GM21381 (cell line): ENCODE measurements around the gene LARP4B.
"Not testable (repeated sequence)": the region's sequence is repeated elsewhere in the genome, so short reads cannot be mapped to it uniquely, and the experiment has no call there.

Experiments used
- ATAC-seq: cut with Tn5 transposase; IDR thresholded peaks from one replicate; pipeline ENCODE4 v1.9.1; 2021; ENCODE audit warnings: mild to moderate bottlenecking, moderate library complexity; ENCODE audit not compliant: unreplicated experiment

Gene LARP4B

GRCh38 chr10:958856-959255 lies 27.4 kb upstream of the LARP4B start:
- ATAC-seq = no peak

GRCh38 chr10:958106-958505 lies 26.6 kb upstream of the LARP4B start:
- ATAC-seq = no peak

GRCh38 chr10:955820-956217 lies 24.3 kb upstream of the LARP4B start:
- no peak for ATAC-seq

DNA sequence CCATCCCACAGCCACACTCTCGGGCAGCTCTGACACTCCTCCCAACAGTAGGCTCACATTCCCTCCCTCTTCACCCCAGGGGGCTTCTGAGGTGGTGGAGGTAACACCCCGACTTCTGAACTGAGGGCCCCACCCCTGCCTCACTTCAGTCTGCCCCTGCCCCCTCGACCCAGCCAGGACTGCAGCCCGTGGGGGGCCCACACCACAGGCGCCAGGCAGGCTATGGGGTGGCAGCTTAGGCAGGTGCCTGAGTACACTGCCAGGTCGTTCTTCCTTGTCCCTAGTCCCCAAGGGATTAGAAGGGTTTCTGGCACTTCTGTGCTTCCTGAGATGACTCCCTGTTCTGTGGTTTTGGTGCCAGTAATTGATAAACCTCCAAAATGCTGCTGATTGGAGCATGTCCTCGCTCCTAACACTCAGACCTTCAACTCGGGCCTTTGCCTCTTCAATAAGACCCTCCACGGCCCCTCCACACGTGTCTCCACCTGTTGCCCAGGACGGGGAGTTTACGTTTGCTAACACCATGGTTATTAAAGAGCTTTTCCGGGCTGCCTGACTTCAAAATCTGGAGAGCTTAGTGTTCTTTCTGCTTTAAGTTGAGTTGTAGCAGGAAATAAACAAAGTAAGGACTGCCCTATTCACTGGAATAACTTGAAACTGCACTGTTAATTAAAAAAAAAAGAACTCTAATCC lies 23.8 kb upstream of the LARP4B start:
- ATAC-seq = no peak

- ATAC-seq = no peak
Observed at GRCh38 chr10:954396-954795, 22.9 kb upstream of the LARP4B start.

DNA sequence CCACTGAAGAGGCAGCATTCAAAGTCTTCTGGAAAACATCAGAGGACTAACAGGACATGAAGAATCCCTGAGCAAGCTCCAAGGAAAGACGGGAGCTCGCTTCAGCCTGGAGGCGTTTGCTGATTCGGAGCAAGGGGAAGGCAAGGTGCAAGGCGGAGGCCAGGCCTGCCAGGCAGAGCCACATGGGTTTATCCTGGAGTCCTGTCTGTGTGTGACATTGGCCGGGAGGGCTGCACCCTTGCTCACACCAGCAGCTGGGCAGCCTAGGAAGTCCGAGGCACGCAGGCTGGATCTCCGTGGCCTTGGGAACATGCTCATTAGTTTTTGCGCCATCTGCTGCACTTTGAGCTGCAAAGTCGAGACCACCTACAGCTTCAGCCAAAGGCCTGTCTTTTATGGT lies 22.3 kb upstream of the LARP4B start:
- no peak for ATAC-seq

DNA sequence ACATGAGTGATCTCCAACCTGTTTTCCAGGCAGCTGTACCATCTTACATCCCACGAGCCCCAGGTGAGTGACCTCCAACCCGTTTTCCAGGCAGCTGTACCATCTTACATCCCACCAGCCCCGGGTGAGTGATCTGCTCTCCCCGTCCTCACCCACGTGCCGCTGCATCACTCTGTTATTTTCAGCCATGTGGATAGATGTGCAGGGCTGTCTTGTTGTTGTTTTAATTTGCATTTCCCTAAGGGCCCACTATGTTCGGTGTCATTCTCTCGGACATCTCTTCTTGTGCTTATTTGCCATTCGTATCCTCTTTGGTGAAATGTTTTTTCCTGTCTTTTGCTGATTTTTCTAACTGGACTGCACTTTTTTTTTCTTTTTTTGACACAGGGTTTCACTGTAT lies 17.9 kb upstream of the LARP4B start:
- no peak for ATAC-seq

DNA sequence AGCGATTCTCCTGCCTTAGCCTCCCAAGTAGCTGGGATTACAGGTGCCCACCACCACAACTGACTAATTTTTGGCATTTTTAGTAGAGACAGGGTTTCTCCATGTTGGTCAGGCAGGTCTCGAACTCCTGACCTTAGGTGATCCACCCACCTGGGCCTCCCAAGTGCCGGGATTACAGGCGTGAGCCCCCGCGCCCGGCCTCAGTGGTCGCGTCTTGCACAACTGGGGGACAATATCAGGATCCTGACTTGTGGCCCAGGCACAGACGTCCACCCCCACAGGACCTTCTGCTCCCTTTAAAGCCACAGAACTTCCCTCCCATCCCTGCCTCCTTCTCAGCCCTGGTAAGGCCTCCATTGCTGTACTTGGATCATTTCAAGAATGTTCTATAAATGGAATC lies 16.8 kb upstream of the LARP4B start:
- ATAC-seq = no peak

DNA sequence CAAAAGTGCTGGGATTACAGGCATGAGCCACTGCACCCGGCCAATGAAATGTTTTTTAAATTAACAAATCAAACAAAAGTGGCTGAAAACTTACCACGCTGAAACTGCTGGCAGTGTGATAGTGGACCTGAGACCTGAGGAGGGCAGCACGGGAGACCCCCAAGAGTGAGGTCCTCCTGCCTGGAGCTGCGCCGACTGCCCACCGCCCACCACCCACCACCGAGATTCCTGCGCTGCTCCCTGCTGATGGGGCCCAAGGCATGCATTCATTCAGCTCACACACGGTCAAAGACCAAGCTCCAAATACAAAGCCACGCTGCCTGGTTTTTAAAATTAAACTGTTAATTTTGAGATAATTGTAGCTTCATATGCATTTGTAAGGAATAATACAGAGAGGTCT lies 16.4 kb upstream of the LARP4B start:
- no peak for ATAC-seq

- ATAC-seq = no peak
Observed at GRCh38 chr10:947051-947450, 15.5 kb upstream of the LARP4B start.

- ATAC-seq = no peak
Observed at GRCh38 chr10:945778-946177, 14.3 kb upstream of the LARP4B start.

DNA sequence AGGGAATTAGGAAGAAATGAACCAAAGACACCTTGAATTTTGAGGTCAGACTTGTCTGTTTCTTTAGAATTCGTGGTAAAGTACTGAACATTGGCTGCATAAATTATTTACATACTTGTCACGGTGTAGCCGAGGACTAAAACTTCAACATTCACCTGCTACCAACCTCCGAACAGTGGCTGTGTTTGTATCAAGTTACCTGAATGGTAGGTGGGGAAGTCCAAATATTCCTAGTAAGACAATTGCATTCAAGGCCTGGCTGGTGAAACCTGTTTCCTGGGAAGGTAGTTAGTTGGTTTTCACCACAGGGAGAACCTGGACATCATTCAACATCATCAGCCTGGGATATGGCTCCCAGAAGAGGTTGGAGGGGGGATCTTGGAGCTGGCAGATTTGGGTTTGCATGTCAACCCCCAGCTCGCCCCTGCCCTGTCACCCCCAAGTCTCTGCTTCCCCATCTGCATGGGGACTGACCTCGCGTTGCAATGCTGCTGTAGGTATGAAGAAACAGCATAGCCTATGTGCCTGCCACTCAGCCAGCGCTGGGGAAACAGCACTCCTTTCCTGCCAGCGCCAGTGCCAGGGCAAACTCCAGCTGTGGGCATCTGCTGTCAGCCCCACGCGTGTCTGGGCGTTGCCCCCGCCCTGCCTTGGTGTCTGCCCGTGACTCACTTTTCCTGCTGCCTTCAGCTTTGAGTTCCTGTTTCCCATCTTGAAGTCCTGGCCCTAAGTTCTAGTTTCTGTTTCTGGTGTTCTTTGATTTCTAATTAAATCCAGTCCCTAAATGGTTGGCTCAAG lies 12.7 kb upstream of the LARP4B start:
- peak; percentile 46 for ATAC-seq

DNA sequence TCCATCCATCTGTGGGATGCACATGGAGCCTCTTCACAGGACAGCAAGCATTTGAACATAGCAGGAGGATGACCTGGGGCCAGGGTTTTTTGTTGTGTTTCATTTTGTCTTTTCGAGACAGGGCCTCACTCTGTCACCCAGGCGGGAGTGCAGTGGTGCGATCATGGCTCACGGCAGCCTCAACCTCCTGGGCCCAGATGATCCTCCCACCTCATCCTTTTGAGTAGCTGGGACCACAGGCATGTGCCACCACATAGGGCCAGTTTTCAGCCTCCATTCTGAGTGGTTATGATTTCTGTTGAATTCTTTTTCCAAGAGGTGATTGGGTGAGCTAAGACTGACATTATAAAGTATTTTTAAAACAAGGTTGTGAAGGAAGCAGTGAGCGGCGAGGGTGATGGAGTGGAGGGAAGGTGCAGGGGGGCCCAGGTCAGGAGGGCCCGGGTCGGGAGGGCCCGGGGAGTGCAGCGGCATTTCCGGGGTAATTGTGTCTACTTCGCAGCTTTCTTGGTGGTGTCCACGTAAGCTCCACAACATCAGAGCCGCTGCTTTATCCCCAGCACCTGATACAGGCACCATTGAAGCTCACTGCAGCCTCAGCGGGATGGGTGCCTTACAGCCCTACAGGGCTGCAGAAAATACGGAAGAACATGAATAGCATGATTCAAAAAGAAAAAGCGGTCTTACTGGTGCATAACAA lies 12.0 kb upstream of the LARP4B start:
- ATAC-seq = peak; percentile 48

DNA sequence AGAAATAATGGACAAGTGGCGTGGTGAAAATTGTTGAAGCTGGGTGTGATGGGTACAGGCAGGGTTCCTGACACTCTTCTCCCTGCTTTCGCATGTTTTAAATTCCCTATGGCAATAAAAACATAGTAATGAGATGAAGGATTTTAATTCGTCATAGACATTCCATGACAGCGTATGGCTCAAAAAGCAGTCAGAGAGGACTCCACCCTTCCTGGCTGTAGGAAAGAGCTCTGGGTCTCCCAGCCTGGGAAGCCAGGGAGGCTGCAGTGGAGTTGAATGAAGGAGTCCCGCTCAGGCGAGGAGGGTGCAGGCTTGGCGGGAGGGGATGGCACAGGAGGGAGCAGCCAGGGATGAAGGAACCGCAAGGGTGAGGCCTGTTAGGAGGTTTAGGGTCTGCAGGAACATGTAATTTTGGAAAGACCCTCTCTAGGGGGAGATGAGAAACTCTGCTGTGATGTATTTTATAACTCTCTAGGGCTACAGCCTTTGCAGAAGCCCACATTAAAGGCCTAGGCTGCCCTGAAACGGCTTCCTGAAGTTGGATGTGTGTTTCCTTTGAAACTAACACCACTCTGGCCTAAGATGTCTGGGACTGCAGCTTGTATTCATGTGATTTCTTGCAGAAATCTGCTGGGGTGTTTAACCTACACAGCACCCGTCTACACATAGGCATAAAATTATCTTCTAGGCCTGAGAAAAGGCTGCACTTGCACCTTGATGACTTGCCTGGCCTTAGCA lies 7.6 kb upstream of the LARP4B start:
- no peak for ATAC-seq

GRCh38 chr10:934746-935406 lies 3.4 kb upstream of the LARP4B start:
- ATAC-seq = no peak

DNA sequence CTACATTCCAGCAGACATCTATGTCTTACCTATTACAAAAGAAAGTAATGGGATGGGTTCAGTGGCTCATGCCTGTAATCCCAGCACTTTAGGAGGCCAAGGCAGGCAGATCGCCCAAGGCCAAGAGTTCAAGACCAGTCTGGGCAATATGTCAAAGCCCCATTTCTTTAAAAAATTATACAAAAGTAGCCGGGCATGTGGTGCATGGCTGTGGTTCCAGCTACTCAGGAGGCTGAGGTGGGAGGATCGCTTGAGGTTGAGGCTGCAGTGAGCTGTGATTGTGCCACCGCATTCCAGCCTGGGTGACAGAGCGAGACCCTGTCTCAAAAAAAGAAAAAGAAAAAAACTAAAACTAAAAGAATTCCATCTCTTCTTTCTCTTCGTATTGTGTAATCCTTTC lies 2.7 kb upstream of the LARP4B start:
- not testable (repeated sequence) for ATAC-seq

- no peak for ATAC-seq
Observed at GRCh38 chr10:932589-932988, 1.1 kb upstream of the LARP4B start.

DNA sequence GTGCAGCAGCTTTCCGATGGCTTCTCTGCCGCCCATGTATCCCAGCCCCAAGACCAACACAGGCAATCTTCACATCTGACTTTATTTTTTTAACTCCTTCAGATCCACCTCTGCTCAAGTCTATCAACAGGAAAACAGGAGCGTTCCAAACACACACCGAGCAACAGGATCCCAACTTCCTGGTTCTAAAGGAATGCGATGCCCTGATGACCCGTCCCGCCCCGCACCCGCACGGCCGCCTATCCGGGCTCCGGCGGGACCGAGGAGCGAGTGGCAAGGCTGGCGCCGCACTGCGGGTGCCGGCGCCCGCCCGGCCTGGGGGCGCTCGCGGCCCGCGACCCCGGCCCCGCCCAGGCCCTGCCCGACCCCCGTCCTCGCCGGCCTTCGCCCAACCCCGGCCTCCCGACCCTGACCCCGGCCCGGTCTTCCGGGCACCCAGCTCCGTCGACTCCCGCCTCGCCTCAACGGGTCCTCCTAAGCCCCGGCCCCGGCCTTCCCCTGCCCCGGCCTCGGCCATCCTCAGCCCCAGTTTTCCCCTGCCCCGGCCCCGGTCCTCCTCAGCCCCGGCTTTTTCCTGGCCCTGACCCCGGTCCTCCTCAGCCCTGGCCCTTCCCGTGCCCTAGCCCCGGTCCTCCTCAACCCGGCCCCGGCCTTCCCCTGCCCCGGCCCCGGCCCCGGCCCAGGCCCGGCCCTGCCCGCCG lies 730 bp downstream of the LARP4B start:
- peak; percentile 2 for ATAC-seq

DNA sequence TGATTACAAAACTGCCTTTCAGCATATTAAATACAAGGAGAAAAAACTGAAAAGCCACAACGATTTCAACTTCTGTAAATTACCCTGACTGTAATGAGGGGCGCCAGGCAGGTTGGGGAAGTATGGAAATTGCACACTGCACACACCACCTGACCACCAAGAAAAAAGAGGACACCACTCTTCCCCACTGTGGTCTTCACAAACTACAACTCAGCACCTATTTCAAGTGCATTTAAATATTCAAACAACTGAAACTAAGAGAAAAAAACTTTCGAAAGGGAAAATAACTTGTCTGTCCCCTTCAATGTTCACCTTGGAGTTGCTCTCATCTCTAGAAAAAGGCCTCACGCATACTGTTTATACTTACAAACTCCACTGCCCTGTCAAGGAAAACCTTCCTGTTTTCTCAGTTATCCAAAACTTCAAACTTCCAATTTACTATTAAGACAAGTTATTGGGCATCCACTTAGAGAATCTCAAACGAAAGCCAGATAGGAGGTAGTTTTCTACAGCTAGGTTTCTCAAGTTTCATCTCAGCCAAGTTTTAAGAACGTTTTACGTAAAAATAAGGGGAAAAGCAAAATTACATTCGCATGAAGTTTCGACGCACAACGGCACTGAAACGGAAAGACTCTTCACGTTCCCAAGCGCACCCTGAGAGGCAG lies 1.4 kb downstream of the LARP4B start:
- ATAC-seq = no peak

DNA sequence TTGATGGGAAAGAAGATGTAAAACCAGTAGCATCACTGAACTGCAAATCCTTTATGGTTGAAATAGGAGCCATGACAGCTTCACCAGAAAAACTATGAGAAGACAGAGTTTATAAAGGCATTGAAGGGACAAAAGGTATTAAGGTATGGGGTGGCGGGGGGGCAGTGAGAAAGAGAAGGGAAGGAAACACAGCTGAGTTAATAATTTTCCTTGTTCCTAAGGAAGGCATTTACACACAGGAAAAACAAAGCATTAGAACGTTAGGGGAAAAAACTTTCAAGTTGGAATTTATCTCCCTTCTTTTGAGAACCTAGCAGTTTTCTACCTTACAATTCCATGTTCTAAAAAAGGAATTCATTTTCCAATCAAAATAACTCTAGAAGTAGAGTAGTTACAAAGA lies 4.4 kb downstream of the LARP4B start:
- no peak for ATAC-seq
